ENCODE results near the gene LRRC36.

GRCh38 chr16:67397812-67398545 is 71.4 kb downstream of the LRRC36 start:
- TF ChIP-seq POLR2A (IDR thresholded peaks at IDR 0.05) (no peak), CTCF (IDR thresholded peaks at IDR 0.05) (no peak)
